Neural cell (in vitro differentiated cells): ENCODE measurements around the gene ZNF554. TPM values are rescaled to one million over a fixed set of nuclear protein-coding genes. Genes with fewer than 3 reads are reported as not detected.

Experiments used
- H2AFZ ChIP-seq: fragments of 200-600, 300-800 bp; sonication (generic), shearing (Covaris generic); 2 replicates; pipeline ENCODE4 v1.6.0; 2014; ENCODE audit warnings: low read depth, mild to moderate bottlenecking, antibody characterized with exemption, low read length, moderate library complexity
- H3F3A ChIP-seq: fragments of 200-600 bp; shearing (Covaris generic); 2 replicates; pipeline ENCODE4 v1.6.1; 2016; ENCODE audit warnings: mild to moderate bottlenecking, moderate library complexity, mixed read lengths, antibody characterized with exemption, low read length; ENCODE audit not compliant: insufficient read depth, poor library complexity, severe bottlenecking
- H3K27ac ChIP-seq: fragments of 200-600, 300-800 bp; sonication (generic), shearing (Covaris generic); 2 replicates; pipeline ENCODE4 v1.5.1; 2014; ENCODE audit warnings: mild to moderate bottlenecking, low read length, moderate library complexity
- H3K27me3 ChIP-seq: fragments of 300-800, 200-600 bp; sonication (generic), shearing (Covaris generic); 2 replicates; pipeline ENCODE4 v1.6.0; 2014; ENCODE audit warnings: mild to moderate bottlenecking, low read depth, low read length, moderate library complexity; ENCODE audit not compliant: insufficient read depth
- H3K36me3 ChIP-seq: fragments of 300-800, 200-600 bp; sonication (generic), shearing (Covaris generic); 2 replicates; pipeline ENCODE4 v1.5.1; 2014; ENCODE audit warnings: mild to moderate bottlenecking, antibody characterized with exemption, low read length, moderate library complexity; ENCODE audit not compliant: insufficient read depth
- H3K4me2 ChIP-seq: fragments of 300-800, 200-600 bp; sonication (generic), shearing (Covaris generic); 2 replicates; pipeline ENCODE4 v1.6.0; 2014; ENCODE audit warnings: mild to moderate bottlenecking, low read length
- H3K4me3 ChIP-seq: fragments of 300-800, 200-600 bp; sonication (generic), shearing (Covaris generic); 2 replicates; pipeline ENCODE4 v1.5.1; 2014; ENCODE audit warnings: mild to moderate bottlenecking, low read length, moderate library complexity
- H3K79me2 ChIP-seq: fragments of 200-600 bp; shearing (Covaris generic); replicated peaks from 2 replicates; pipeline ENCODE4 v1.6.0; 2014; ENCODE audit warnings: mild to moderate bottlenecking, low read length, moderate library complexity; ENCODE audit not compliant: insufficient read depth
- H3K9ac ChIP-seq: fragments of 300-800, 200-600 bp; sonication (generic), shearing (Covaris generic); 2 replicates; pipeline ENCODE4 v1.6.1; 2016; ENCODE audit warnings: mild to moderate bottlenecking, low read length, mixed read lengths
- H3K9me2 ChIP-seq: fragments of 200-600 bp; shearing (Covaris generic); 2 replicates; pipeline ENCODE4 v1.6.1; 2016; ENCODE audit warnings: mild to moderate bottlenecking, low read length, mixed read lengths; ENCODE audit not compliant: insufficient read depth
- H3K9me3 ChIP-seq: fragments of 200-600, 300-800 bp; sonication (generic), shearing (Covaris generic); 2 replicates; pipeline ENCODE4 v1.6.1; 2016; ENCODE audit warnings: mild to moderate bottlenecking, mixed run types, low read length, moderate library complexity, mixed read lengths
- H4K20me1 ChIP-seq: fragments of 200-600 bp; shearing (Covaris generic); 2 replicates; pipeline ENCODE4 v1.6.1; 2016; ENCODE audit warnings: mild to moderate bottlenecking, mixed run types; ENCODE audit not compliant: insufficient read depth
- CTCF ChIP-seq: fragments of 450-650 bp; IDR thresholded peaks from 2 replicates; pipeline ENCODE4 v1.5.1; 2014; ENCODE audit warnings: antibody characterized with exemption, mild to moderate bottlenecking, moderate library complexity; ENCODE audit not compliant: poor library complexity, severe bottlenecking
- EP300 ChIP-seq: fragments of 450-650 bp; conservative IDR thresholded peaks from 2 replicates; pipeline ENCODE4 v1.6.1; 2014; ENCODE audit warnings: antibody characterized with exemption, mild to moderate bottlenecking, moderate library complexity; ENCODE audit not compliant: poor library complexity, severe bottlenecking
- EZH2 ChIP-seq: fragments of 200-600, 300-800 bp; shearing (Covaris generic), sonication (generic); IDR thresholded peaks from 2 replicates; pipeline ENCODE4 v1.6.1; 2014; ENCODE audit warnings: antibody characterized with exemption, low read length, borderline replicate concordance, mild to moderate bottlenecking; ENCODE audit not compliant: insufficient read depth, poor library complexity, severe bottlenecking
- MXI1 ChIP-seq: fragments of 450-650 bp; conservative IDR thresholded peaks from 2 replicates; pipeline ENCODE4 v1.6.1; 2014; ENCODE audit warnings: antibody characterized with exemption, mild to moderate bottlenecking; ENCODE audit not compliant: poor library complexity, severe bottlenecking
- POLR2AphosphoS5 ChIP-seq: IDR thresholded peaks from 2 replicates; pipeline ENCODE4 v1.6.1; 2012
- RAD21 ChIP-seq: fragments of 450-650 bp; conservative IDR thresholded peaks from 2 replicates; pipeline ENCODE4 v1.6.1; 2014; ENCODE audit warnings: antibody characterized with exemption, mild to moderate bottlenecking, moderate library complexity
- SMC3 ChIP-seq: fragments of 450-650 bp; conservative IDR thresholded peaks from 2 replicates; pipeline ENCODE4 v1.6.1; 2014; ENCODE audit warnings: antibody characterized with exemption, mild to moderate bottlenecking, moderate library complexity; ENCODE audit not compliant: poor library complexity
- TAF1 ChIP-seq: IDR thresholded peaks from 2 replicates; pipeline ENCODE4 v1.6.1; 2012; ENCODE audit warnings: low read depth
- polyA plus RNA-seq: library from polyadenylated mRNA; depleted of rRNA; stranded (reverse); fragments of >200 nt; gene quantifications from 2 replicates; pipeline ENCODE4 v1.2.3, GENCODE V29; 2014
- TF ChIP-seq, protein P1 (sequence below): IDR thresholded peaks from 2 replicates; pipeline ENCODE4 v1.6.1; 2012; ENCODE audit warnings: borderline replicate concordance

ZNF554 gene
- polyA plus RNA-seq, 1 donor from 2014 or later = 22.5 TPM

GRCh38 chr19:2793577-2793976, 26.1 kb upstream of the ZNF554 start:
- no peak for TF ChIP-seq MXI1
- TF ChIP-seq, protein P1, sequence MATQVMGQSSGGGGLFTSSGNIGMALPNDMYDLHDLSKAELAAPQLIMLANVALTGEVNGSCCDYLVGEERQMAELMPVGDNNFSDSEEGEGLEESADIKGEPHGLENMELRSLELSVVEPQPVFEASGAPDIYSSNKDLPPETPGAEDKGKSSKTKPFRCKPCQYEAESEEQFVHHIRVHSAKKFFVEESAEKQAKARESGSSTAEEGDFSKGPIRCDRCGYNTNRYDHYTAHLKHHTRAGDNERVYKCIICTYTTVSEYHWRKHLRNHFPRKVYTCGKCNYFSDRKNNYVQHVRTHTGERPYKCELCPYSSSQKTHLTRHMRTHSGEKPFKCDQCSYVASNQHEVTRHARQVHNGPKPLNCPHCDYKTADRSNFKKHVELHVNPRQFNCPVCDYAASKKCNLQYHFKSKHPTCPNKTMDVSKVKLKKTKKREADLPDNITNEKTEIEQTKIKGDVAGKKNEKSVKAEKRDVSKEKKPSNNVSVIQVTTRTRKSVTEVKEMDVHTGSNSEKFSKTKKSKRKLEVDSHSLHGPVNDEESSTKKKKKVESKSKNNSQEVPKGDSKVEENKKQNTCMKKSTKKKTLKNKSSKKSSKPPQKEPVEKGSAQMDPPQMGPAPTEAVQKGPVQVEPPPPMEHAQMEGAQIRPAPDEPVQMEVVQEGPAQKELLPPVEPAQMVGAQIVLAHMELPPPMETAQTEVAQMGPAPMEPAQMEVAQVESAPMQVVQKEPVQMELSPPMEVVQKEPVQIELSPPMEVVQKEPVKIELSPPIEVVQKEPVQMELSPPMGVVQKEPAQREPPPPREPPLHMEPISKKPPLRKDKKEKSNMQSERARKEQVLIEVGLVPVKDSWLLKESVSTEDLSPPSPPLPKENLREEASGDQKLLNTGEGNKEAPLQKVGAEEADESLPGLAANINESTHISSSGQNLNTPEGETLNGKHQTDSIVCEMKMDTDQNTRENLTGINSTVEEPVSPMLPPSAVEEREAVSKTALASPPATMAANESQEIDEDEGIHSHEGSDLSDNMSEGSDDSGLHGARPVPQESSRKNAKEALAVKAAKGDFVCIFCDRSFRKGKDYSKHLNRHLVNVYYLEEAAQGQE = no peak
- Histone ChIP-seq H3K27ac (no peak overlapping the region), H4K20me1 (no peaks in the 10 kb centered on the region), H3K27me3 (no peaks in the 10 kb centered on the region), H3K4me3 (no peak overlapping the region), H2AFZ (no peak overlapping the region), H3K9ac (no peak overlapping the region), H3K9me2 (no peaks in the 10 kb centered on the region), H3K79me2 (peaks cover 2% of the 10 kb centered on the region), H3K36me3 (no peaks in the 10 kb centered on the region), H3K9me3 (no peaks in the 10 kb centered on the region), H3K4me2 (no peak overlapping the region), H3F3A (no peaks in the 10 kb centered on the region)

GRCh38 chr19:2795827-2796658, 23.6 kb upstream of the ZNF554 start:
- Histone ChIP-seq H3K27ac (no peak overlapping the region), H3F3A (no peaks in the 10 kb centered on the region), H3K36me3 (no peaks in the 10 kb centered on the region), H3K27me3 (no peaks in the 10 kb centered on the region), H3K4me2 (no peak overlapping the region), H2AFZ (no peak overlapping the region), H3K9me2 (no peaks in the 10 kb centered on the region), H4K20me1 (no peaks in the 10 kb centered on the region), H3K9ac (no peak overlapping the region), H3K79me2 (no peaks in the 10 kb centered on the region), H3K4me3 (no peak overlapping the region), H3K9me3 (no peaks in the 10 kb centered on the region)
- TF ChIP-seq POLR2AphosphoS5 = no peak
- TF ChIP-seq TAF1 = no peak
- TF ChIP-seq SMC3 = no peak
- TF ChIP-seq EP300 = no peak
- no peak for TF ChIP-seq RAD21
- TF ChIP-seq, protein P1 = no peak
- no peak for TF ChIP-seq EZH2
- TF ChIP-seq MXI1 = no peak
- TF ChIP-seq CTCF = no peak
